GM11168 (cell line): ENCODE measurements around the gene CD2.

Source experiments
- in situ Hi-C: fragments of 300-500 bp; cut with MboI; formaldehyde crosslinking; loops from one replicate; pipeline ENCODE4 v1.12.0; 2022; ENCODE audit warnings: low sequenced_read_pairs; ENCODE audit not compliant: unreplicated experiment

The CD2 gene

GRCh38 chr1:116808848-116809508 is 54.7 kb downstream of the CD2 start:
- in situ Hi-C loops: no loop called here

GRCh38 chr1:116811321-116811720 is 57.1 kb downstream of the CD2 start:
- in situ Hi-C loops: loop anchor here (10.0 kb wide), 1 partner anchor 243 kb away; no protein-coding TSS in a partner anchor

- in situ Hi-C loops: loop anchor here (10.0 kb wide), 1 partner anchor 240 kb away; no protein-coding TSS in a partner anchor
These were observed 60.9 kb downstream of the CD2 start for GRCh38 chr1:116814926-116815723.

GRCh38 chr1:116817582-116818064 is 63.4 kb downstream of the CD2 start:
- in situ Hi-C loops: loop anchor here (10.0 kb wide), 1 partner anchor 237 kb away; no protein-coding TSS in a partner anchor
